ENCODE measurements around the gene PPP2R2B.

The PPP2R2B gene

GRCh38 chr5:146793709-146794108, 84.8 kb downstream of the PPP2R2B start:
- H3K4me3 Mint-ChIP-seq = no peak overlapping the region
- H3K4me1 Mint-ChIP-seq (ENCODE audit: low read depth) = peaks cover 6% of the 10 kb centered on the region
- no peak overlapping the region for H3K27ac Mint-ChIP-seq
- no peaks in the 10 kb centered on the region for H3K9me3 Mint-ChIP-seq (ENCODE audit: low read depth)
- no peaks in the 10 kb centered on the region for H3K36me3 Mint-ChIP-seq
- no peaks in the 10 kb centered on the region for H3K27me3 Mint-ChIP-seq

GRCh38 chr5:146791471-146791870, 87.1 kb downstream of the PPP2R2B start:
- no peaks in the 10 kb centered on the region for H3K9me3 Mint-ChIP-seq (ENCODE audit: low read depth)
- peaks cover 7% of the 10 kb centered on the region for H3K4me1 Mint-ChIP-seq (ENCODE audit: low read depth)
- no peaks in the 10 kb centered on the region for H3K36me3 Mint-ChIP-seq
- H3K27ac Mint-ChIP-seq = no peak overlapping the region
- H3K4me3 Mint-ChIP-seq = no peak overlapping the region
- H3K27me3 Mint-ChIP-seq = no peaks in the 10 kb centered on the region

- no peaks in the 10 kb centered on the region for H3K36me3 Mint-ChIP-seq
- no peak overlapping the region for H3K27ac Mint-ChIP-seq
- no peaks in the 10 kb centered on the region for H3K9me3 Mint-ChIP-seq (ENCODE audit: low read depth)
- H3K4me1 Mint-ChIP-seq (ENCODE audit: low read depth) = peaks cover 8% of the 10 kb centered on the region
- H3K4me3 Mint-ChIP-seq = no peak overlapping the region
- no peaks in the 10 kb centered on the region for H3K27me3 Mint-ChIP-seq
Observed at GRCh38 chr5:146789712-146790653, 88.6 kb downstream of the PPP2R2B start.

GRCh38 chr5:146788898-146789297, 89.7 kb downstream of the PPP2R2B start:
- Mint-ChIP-seq H3K36me3 (no peaks in the 10 kb centered on the region), H3K27me3 (no peaks in the 10 kb centered on the region), H3K27ac (no peak overlapping the region), H3K4me1 (ENCODE audit: low read depth) (peaks cover 2% of the 10 kb centered on the region), H3K9me3 (ENCODE audit: low read depth) (no peaks in the 10 kb centered on the region), H3K4me3 (no peak overlapping the region)

GRCh38 chr5:146785065-146785464, 93.5 kb downstream of the PPP2R2B start:
- Mint-ChIP-seq H3K4me3 (no peak overlapping the region), H3K27ac (no peak overlapping the region), H3K9me3 (ENCODE audit: low read depth) (no peaks in the 10 kb centered on the region), H3K4me1 (ENCODE audit: low read depth) (peaks cover 2% of the 10 kb centered on the region), H3K27me3 (no peaks in the 10 kb centered on the region), H3K36me3 (no peaks in the 10 kb centered on the region)

- H3K36me3 Mint-ChIP-seq = no peaks in the 10 kb centered on the region
- H3K9me3 Mint-ChIP-seq (ENCODE audit: low read depth) = no peaks in the 10 kb centered on the region
- no peaks in the 10 kb centered on the region for H3K27me3 Mint-ChIP-seq
- no peak overlapping the region for H3K27ac Mint-ChIP-seq
- no peaks in the 10 kb centered on the region for H3K4me1 Mint-ChIP-seq (ENCODE audit: low read depth)
- H3K4me3 Mint-ChIP-seq = no peak overlapping the region
Observed at GRCh38 chr5:146781157-146781556, 97.4 kb downstream of the PPP2R2B start.

- no peaks in the 10 kb centered on the region for H3K27me3 Mint-ChIP-seq
- H3K27ac Mint-ChIP-seq = no peak overlapping the region
- peaks cover 2% of the 10 kb centered on the region for H3K36me3 Mint-ChIP-seq
- no peaks in the 10 kb centered on the region for H3K4me1 Mint-ChIP-seq (ENCODE audit: low read depth)
- H3K9me3 Mint-ChIP-seq (ENCODE audit: low read depth) = peaks cover 11% of the 10 kb centered on the region
- no peak overlapping the region for H3K4me3 Mint-ChIP-seq
Observed at GRCh38 chr5:146779211-146779869, 99.2 kb downstream of the PPP2R2B start.

GRCh38 chr5:146778795-146779194, 99.8 kb downstream of the PPP2R2B start:
- Mint-ChIP-seq H3K4me3 (no peak overlapping the region), H3K4me1 (ENCODE audit: low read depth) (no peaks in the 10 kb centered on the region), H3K27ac (no peak overlapping the region), H3K9me3 (ENCODE audit: low read depth) (peaks cover 14% of the 10 kb centered on the region), H3K27me3 (no peaks in the 10 kb centered on the region), H3K36me3 (peaks cover 2% of the 10 kb centered on the region)

- Mint-ChIP-seq H3K4me3 (no peak overlapping the region), H3K27me3 (no peaks in the 10 kb centered on the region), H3K27ac (no peak overlapping the region), H3K36me3 (peaks cover 2% of the 10 kb centered on the region), H3K9me3 (ENCODE audit: low read depth) (peaks cover 14% of the 10 kb centered on the region), H3K4me1 (ENCODE audit: low read depth) (no peaks in the 10 kb centered on the region)
Observed at GRCh38 chr5:146778261-146778660, 100.3 kb downstream of the PPP2R2B start.

- Mint-ChIP-seq H3K4me3 (no peak overlapping the region), H3K4me1 (ENCODE audit: low read depth) (no peaks in the 10 kb centered on the region), H3K27me3 (no peaks in the 10 kb centered on the region), H3K36me3 (peaks cover 2% of the 10 kb centered on the region), H3K9me3 (ENCODE audit: low read depth) (peaks cover 14% of the 10 kb centered on the region), H3K27ac (no peak overlapping the region)
Observed at GRCh38 chr5:146772881-146773466, 105.6 kb downstream of the PPP2R2B start.

GRCh38 chr5:146770980-146771379, 107.6 kb downstream of the PPP2R2B start:
- H3K27ac Mint-ChIP-seq = no peak overlapping the region
- no peaks in the 10 kb centered on the region for H3K27me3 Mint-ChIP-seq
- peaks cover 2% of the 10 kb centered on the region for H3K36me3 Mint-ChIP-seq
- H3K4me3 Mint-ChIP-seq = no peak overlapping the region
- peaks cover 14% of the 10 kb centered on the region for H3K9me3 Mint-ChIP-seq (ENCODE audit: low read depth)
- H3K4me1 Mint-ChIP-seq (ENCODE audit: low read depth) = no peaks in the 10 kb centered on the region

GRCh38 chr5:146770546-146770945, 108.0 kb downstream of the PPP2R2B start:
- Mint-ChIP-seq H3K27me3 (no peaks in the 10 kb centered on the region), H3K4me1 (ENCODE audit: low read depth) (peaks cover 3% of the 10 kb centered on the region), H3K4me3 (no peak overlapping the region), H3K36me3 (peaks cover under 1% of the 10 kb centered on the region), H3K9me3 (ENCODE audit: low read depth) (peaks cover 9% of the 10 kb centered on the region), H3K27ac (no peak overlapping the region)

GRCh38 chr5:146767534-146767933, 111.0 kb downstream of the PPP2R2B start:
- no peak overlapping the region for H3K4me3 Mint-ChIP-seq
- H3K27me3 Mint-ChIP-seq = no peaks in the 10 kb centered on the region
- H3K27ac Mint-ChIP-seq = no peak overlapping the region
- H3K36me3 Mint-ChIP-seq = no peaks in the 10 kb centered on the region
- H3K9me3 Mint-ChIP-seq (ENCODE audit: low read depth) = no peaks in the 10 kb centered on the region
- peaks cover 7% of the 10 kb centered on the region for H3K4me1 Mint-ChIP-seq (ENCODE audit: low read depth)

- H3K36me3 Mint-ChIP-seq = no peaks in the 10 kb centered on the region
- no peak overlapping the region for H3K4me3 Mint-ChIP-seq
- H3K27me3 Mint-ChIP-seq = no peaks in the 10 kb centered on the region
- peaks cover 7% of the 10 kb centered on the region for H3K4me1 Mint-ChIP-seq (ENCODE audit: low read depth)
- no peaks in the 10 kb centered on the region for H3K9me3 Mint-ChIP-seq (ENCODE audit: low read depth)
- no peak overlapping the region for H3K27ac Mint-ChIP-seq
Observed at GRCh38 chr5:146766013-146766412, 112.5 kb downstream of the PPP2R2B start.
